ENCODE data around the gene BANP. TPM values are rescaled to one million over a fixed set of nuclear protein-coding genes. Genes with fewer than 3 reads are reported as not detected.

The BANP gene
- polyA plus RNA-seq, 4 donors = 10.5 to 15.7 (median 11.6) TPM

- DNase-seq (no peak), FAIRE-seq (no peak)
- Histone ChIP-seq H3K27ac (ENCODE audit: low read depth in 1 of 3, low read length in 2 of 3) (no peak overlapping the region), H3K36me3 (ENCODE audit: control insufficient read depth in 3 of 3, insufficient read depth in 2 of 3, low read depth in 1 of 3, low read length in 3 of 3) (no peaks in the 10 kb centered on the region), H3K9me3 (ENCODE audit: control insufficient read depth in 2 of 2, insufficient read depth in 1 of 2, low read depth in 1 of 2, low read length in 1 of 2) (no peaks in the 10 kb centered on the region), H3K27me3 (ENCODE audit: control insufficient read depth in 3 of 3, insufficient read depth in 3 of 3, low read length in 3 of 3) (peaks cover 0 to 2% (median 0%) of the 10 kb centered on the region in 3 donors), H3K4me3 (ENCODE audit: low read depth in 1 of 3, low read length in 3 of 3) (no peak overlapping the region), H3K4me1 (ENCODE audit: control insufficient read depth in 3 of 3, insufficient read depth in 2 of 3, low read depth in 1 of 3, low read length in 2 of 3) (no peaks in the 10 kb centered on the region)
- 72 to 74% (median 73%) methylated on average over 27 of the region's 27 CpGs for WGBS, 3 donors
Observed at GRCh38 chr16:87924041-87924810, 27.0 kb upstream of the BANP start.

- no peak for FAIRE-seq
Observed at GRCh38 chr16:87924811-87925670, 26.2 kb upstream of the BANP start.

GRCh38 chr16:87926246-87927194 lies 24.7 kb upstream of the BANP start:
- no peak overlapping the region for H3K4me3 ChIP-seq (ENCODE audit: low read depth in 1 of 3, low read length in 3 of 3)
- no peaks in the 10 kb centered on the region for H3K4me1 ChIP-seq (ENCODE audit: control insufficient read depth in 3 of 3, insufficient read depth in 2 of 3, low read depth in 1 of 3, low read length in 2 of 3)
- no peaks in the 10 kb centered on the region for H3K36me3 ChIP-seq (ENCODE audit: control insufficient read depth in 3 of 3, insufficient read depth in 2 of 3, low read depth in 1 of 3, low read length in 3 of 3)
- H3K27me3 ChIP-seq (ENCODE audit: control insufficient read depth in 3 of 3, insufficient read depth in 3 of 3, low read length in 3 of 3) = peaks cover 0 to 2% (median 0%) of the 10 kb centered on the region in 3 donors
- H3K9me3 ChIP-seq (ENCODE audit: control insufficient read depth in 2 of 2, insufficient read depth in 1 of 2, low read depth in 1 of 2, low read length in 1 of 2) = no peaks in the 10 kb centered on the region
- DNase-seq = no peak
- no peak for FAIRE-seq
- 67 to 75% (median 70%) methylated on average over 39 to 44 of the region's 44 CpGs for WGBS, 3 donors
- H3K27ac ChIP-seq (ENCODE audit: low read depth in 1 of 3, low read length in 2 of 3) = no peak overlapping the region

More at GRCh38 chr16:87924811-87925670, 26.2 kb upstream of the BANP start:
- peaks cover 0 to 2% (median 0%) of the 10 kb centered on the region in 3 donors for H3K27me3 ChIP-seq (ENCODE audit: control insufficient read depth in 3 of 3, insufficient read depth in 3 of 3, low read length in 3 of 3)
- H3K4me3 ChIP-seq (ENCODE audit: low read depth in 1 of 3, low read length in 3 of 3) = no peak overlapping the region
- WGBS, 3 donors = 72 to 80% (median 73%) methylated on average over 26 of the region's 26 CpGs
- H3K36me3 ChIP-seq (ENCODE audit: control insufficient read depth in 3 of 3, insufficient read depth in 2 of 3, low read depth in 1 of 3, low read length in 3 of 3) = no peaks in the 10 kb centered on the region
- H3K4me1 ChIP-seq (ENCODE audit: control insufficient read depth in 3 of 3, insufficient read depth in 2 of 3, low read depth in 1 of 3, low read length in 2 of 3) = no peaks in the 10 kb centered on the region
- H3K9me3 ChIP-seq (ENCODE audit: control insufficient read depth in 2 of 2, insufficient read depth in 1 of 2, low read depth in 1 of 2, low read length in 1 of 2) = no peaks in the 10 kb centered on the region
- DNase-seq = no peak
- H3K27ac ChIP-seq (ENCODE audit: low read depth in 1 of 3, low read length in 2 of 3) = no peak overlapping the region

- DNase-seq = no peak
- Histone ChIP-seq H3K9me3 (ENCODE audit: control insufficient read depth in 2 of 2, insufficient read depth in 1 of 2, low read depth in 1 of 2, low read length in 1 of 2) (no peaks in the 10 kb centered on the region), H3K27me3 (ENCODE audit: control insufficient read depth in 3 of 3, insufficient read depth in 3 of 3, low read length in 3 of 3) (peaks cover 0 to 2% (median 0%) of the 10 kb centered on the region in 3 donors), H3K4me1 (ENCODE audit: control insufficient read depth in 3 of 3, insufficient read depth in 2 of 3, low read depth in 1 of 3, low read length in 2 of 3) (no peaks in the 10 kb centered on the region), H3K4me3 (ENCODE audit: low read depth in 1 of 3, low read length in 3 of 3) (no peak overlapping the region), H3K36me3 (ENCODE audit: control insufficient read depth in 3 of 3, insufficient read depth in 2 of 3, low read depth in 1 of 3, low read length in 3 of 3) (no peaks in the 10 kb centered on the region), H3K27ac (ENCODE audit: low read depth in 1 of 3, low read length in 2 of 3) (no peak overlapping the region)
- no peak for FAIRE-seq
- 16 to 35% (median 21%) methylated on average over 4 of the region's 4 CpGs for WGBS, 3 donors
Observed at GRCh38 chr16:87927195-87927562, 24.1 kb upstream of the BANP start.

- H3K9me3 ChIP-seq (ENCODE audit: control insufficient read depth in 2 of 2, insufficient read depth in 1 of 2, low read depth in 1 of 2, low read length in 1 of 2) = peaks cover 0 to 2% of the 10 kb centered on the region in 2 donors
- H3K27me3 ChIP-seq (ENCODE audit: control insufficient read depth in 3 of 3, insufficient read depth in 3 of 3, low read length in 3 of 3) = no peaks in the 10 kb centered on the region
- H3K27ac ChIP-seq (ENCODE audit: low read depth in 1 of 3, low read length in 2 of 3) = no peak overlapping the region
- H3K4me1 ChIP-seq (ENCODE audit: control insufficient read depth in 3 of 3, insufficient read depth in 2 of 3, low read depth in 1 of 3, low read length in 2 of 3) = no peaks in the 10 kb centered on the region
- H3K4me3 ChIP-seq (ENCODE audit: low read depth in 1 of 3, low read length in 3 of 3) = no peak overlapping the region
- H3K36me3 ChIP-seq (ENCODE audit: control insufficient read depth in 3 of 3, insufficient read depth in 2 of 3, low read depth in 1 of 3, low read length in 3 of 3) = no peaks in the 10 kb centered on the region
- FAIRE-seq (no peak), DNase-seq (no peak)
- WGBS, 3 donors = 68 to 77% (median 71%) methylated on average over 7 of the region's 7 CpGs
Observed at GRCh38 chr16:87929986-87930385, 21.2 kb upstream of the BANP start.

GRCh38 chr16:87930456-87930855 lies 20.8 kb upstream of the BANP start:
- Histone ChIP-seq H3K27ac (ENCODE audit: low read depth in 1 of 3, low read length in 2 of 3) (no peak overlapping the region), H3K4me3 (ENCODE audit: low read depth in 1 of 3, low read length in 3 of 3) (no peak overlapping the region), H3K36me3 (ENCODE audit: control insufficient read depth in 3 of 3, insufficient read depth in 2 of 3, low read depth in 1 of 3, low read length in 3 of 3) (no peaks in the 10 kb centered on the region), H3K4me1 (ENCODE audit: control insufficient read depth in 3 of 3, insufficient read depth in 2 of 3, low read depth in 1 of 3, low read length in 2 of 3) (no peaks in the 10 kb centered on the region), H3K9me3 (ENCODE audit: control insufficient read depth in 2 of 2, insufficient read depth in 1 of 2, low read depth in 1 of 2, low read length in 1 of 2) (peaks cover 0 to 2% of the 10 kb centered on the region in 2 donors), H3K27me3 (ENCODE audit: control insufficient read depth in 3 of 3, insufficient read depth in 3 of 3, low read length in 3 of 3) (no peaks in the 10 kb centered on the region)
- no peak for FAIRE-seq
- WGBS, 3 donors = 53 to 64% (median 61%) methylated on average over 11 of the region's 11 CpGs
- no peak for DNase-seq

GRCh38 chr16:87931504-87931903 lies 19.7 kb upstream of the BANP start:
- H3K9me3 ChIP-seq (ENCODE audit: control insufficient read depth in 2 of 2, insufficient read depth in 1 of 2, low read depth in 1 of 2, low read length in 1 of 2) = peaks cover 0 to 2% of the 10 kb centered on the region in 2 donors
- H3K4me3 ChIP-seq (ENCODE audit: low read depth in 1 of 3, low read length in 3 of 3) = no peak overlapping the region
- no peak overlapping the region for H3K27ac ChIP-seq (ENCODE audit: low read depth in 1 of 3, low read length in 2 of 3)
- H3K36me3 ChIP-seq (ENCODE audit: control insufficient read depth in 3 of 3, insufficient read depth in 2 of 3, low read depth in 1 of 3, low read length in 3 of 3) = no peaks in the 10 kb centered on the region
- no peak for DNase-seq
- H3K27me3 ChIP-seq (ENCODE audit: control insufficient read depth in 3 of 3, insufficient read depth in 3 of 3, low read length in 3 of 3) = no peaks in the 10 kb centered on the region
- 84 to 87% (median 85%) methylated on average over 17 of the region's 17 CpGs for WGBS, 3 donors
- H3K4me1 ChIP-seq (ENCODE audit: control insufficient read depth in 3 of 3, insufficient read depth in 2 of 3, low read depth in 1 of 3, low read length in 2 of 3) = no peaks in the 10 kb centered on the region
- no peak for FAIRE-seq
